Peyer's patch (tissue), 4 donors: ENCODE measurements around the gene RPTOR.

ENCODE experiments used
- CTCF ChIP-seq, 6 experiments: fragments of 450-650 bp in 4 of 6; fragments of 200-600 bp in 2 of 6; sonication (generic) in 1 of 6; IDR thresholded peaks; one replicate each; pipeline ENCODE4 v1.5.1; 2017 to 2019; ENCODE audit warnings: antibody characterized with exemption in 6 of 6, mild to moderate bottlenecking in 3 of 6, moderate library complexity in 1 of 6
- POLR2A ChIP-seq, 2 donors: fragments of 450-650 bp; IDR thresholded peaks; one replicate each; pipeline ENCODE4 v1.5.1; 2017; ENCODE audit warnings: antibody characterized with exemption in 2 of 2, mild to moderate bottlenecking in 2 of 2, moderate library complexity in 2 of 2

- TF ChIP-seq POLR2A (IDR thresholded peaks at IDR 0.05) (no peak), CTCF (IDR thresholded peaks at IDR 0.05) (no peak)
These were observed 303.9 kb downstream of the RPTOR start for GRCh38 chr17:80848449-80849102.
